Activated naive CD4-positive, alpha-beta T cell treated with anti-CD3 and anti-CD28 coated beads, Interleukin-2, amount 50 U/mL, for 24 hours (primary cell): ENCODE data around the gene ALOX5.
"Not testable (repeated sequence)": the region's sequence is repeated elsewhere in the genome, so short reads cannot be mapped to it uniquely, and the experiment has no call there.

Source experiments
- H3K27ac Mint-ChIP-seq: one replicate; pipeline ENCODE4 v1.8.0; 2021; ENCODE audit warnings: mild to moderate bottlenecking, mixed read lengths
- H3K27me3 Mint-ChIP-seq: one replicate; pipeline ENCODE4 v1.8.0; 2021; ENCODE audit warnings: mixed read lengths
- H3K36me3 Mint-ChIP-seq: one replicate; pipeline ENCODE4 v1.8.0; 2021; ENCODE audit warnings: mixed read lengths
- H3K4me1 Mint-ChIP-seq: one replicate; pipeline ENCODE4 v1.8.0; 2021; ENCODE audit warnings: mixed read lengths
- H3K4me3 Mint-ChIP-seq: one replicate; pipeline ENCODE4 v1.8.0; 2021; ENCODE audit warnings: mild to moderate bottlenecking, mixed read lengths
- H3K9me3 Mint-ChIP-seq: one replicate; pipeline ENCODE4 v1.8.0; 2021; ENCODE audit warnings: mixed read lengths

ALOX5 gene

DNA sequence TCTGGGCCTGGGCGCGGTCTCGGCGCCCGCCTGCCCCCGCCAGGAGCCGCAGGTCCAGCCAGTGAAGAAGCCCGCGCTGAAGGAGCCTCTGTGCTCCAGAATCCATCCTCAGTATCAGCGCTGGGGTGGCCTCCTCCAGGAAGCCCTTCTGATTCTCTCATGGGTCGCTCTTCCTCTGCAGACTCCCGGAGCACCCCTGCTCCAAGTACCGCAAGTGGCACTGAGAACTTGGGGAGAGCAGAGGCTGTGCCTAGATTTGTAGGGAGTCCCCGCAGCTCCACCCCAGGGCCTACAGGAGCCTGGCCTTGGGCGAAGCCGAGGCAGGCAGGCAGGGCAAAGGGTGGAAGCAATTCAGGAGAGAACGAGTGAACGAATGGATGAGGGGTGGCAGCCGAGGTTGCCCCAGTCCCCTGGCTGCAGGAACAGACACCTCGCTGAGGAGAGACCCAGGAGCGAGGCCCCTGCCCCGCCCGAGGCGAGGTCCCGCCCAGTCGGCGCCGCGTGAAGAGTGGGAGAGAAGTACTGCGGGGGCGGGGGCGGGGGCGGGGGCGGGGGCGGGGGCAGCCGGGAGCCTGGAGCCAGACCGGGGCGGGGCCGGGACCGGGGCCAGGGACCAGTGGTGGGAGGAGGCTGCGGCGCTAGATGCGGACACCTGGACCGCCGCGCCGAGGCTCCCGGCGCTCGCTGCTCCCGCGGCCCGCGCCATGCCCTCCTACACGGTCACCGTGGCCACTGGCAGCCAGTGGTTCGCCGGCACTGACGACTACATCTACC is at the start of gene ALOX5:
TSS of gene ALOX5 (plus strand) at position 641 of the 774 bp plus-strand sequence. CDS start at position 705, 64 bp downstream.
- peaks cover 15% of the 10 kb centered on the region for H3K4me1 Mint-ChIP-seq
- H3K9me3 Mint-ChIP-seq = no peaks in the 10 kb centered on the region
- H3K36me3 Mint-ChIP-seq = no peaks in the 10 kb centered on the region
- peak within 1 kb of the TSS; percentile 88 for H3K4me3 Mint-ChIP-seq
- no peak within 1 kb of the TSS for H3K27ac Mint-ChIP-seq
- peaks cover 41% of the 10 kb centered on the region for H3K27me3 Mint-ChIP-seq

DNA sequence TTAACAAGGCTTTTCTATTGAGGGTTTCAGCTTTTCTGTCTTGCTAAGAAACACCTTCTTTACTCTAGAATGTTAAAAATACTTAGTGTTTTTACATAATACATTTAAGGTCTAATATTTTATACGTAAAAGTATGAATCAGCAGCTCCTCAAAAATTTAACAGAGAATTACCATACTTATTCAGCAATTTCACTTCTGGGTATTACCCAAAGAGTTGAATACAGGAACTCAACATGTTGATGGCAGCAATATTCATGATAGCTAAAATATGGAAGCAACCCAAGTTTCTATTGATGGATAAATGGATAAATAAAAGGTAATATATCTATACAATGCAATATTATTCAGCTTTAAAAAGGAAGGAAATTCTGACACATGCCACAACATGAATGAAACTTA is 48.9 kb upstream of the ALOX5 start:
- no peak overlapping the region for H3K27ac Mint-ChIP-seq
- peaks cover 1% of the 10 kb centered on the region for H3K36me3 Mint-ChIP-seq
- H3K4me1 Mint-ChIP-seq = no peaks in the 10 kb centered on the region
- peaks cover 12% of the 10 kb centered on the region for H3K27me3 Mint-ChIP-seq
- peaks cover 23% of the 10 kb centered on the region for H3K9me3 Mint-ChIP-seq
- no peak overlapping the region for H3K4me3 Mint-ChIP-seq

DNA sequence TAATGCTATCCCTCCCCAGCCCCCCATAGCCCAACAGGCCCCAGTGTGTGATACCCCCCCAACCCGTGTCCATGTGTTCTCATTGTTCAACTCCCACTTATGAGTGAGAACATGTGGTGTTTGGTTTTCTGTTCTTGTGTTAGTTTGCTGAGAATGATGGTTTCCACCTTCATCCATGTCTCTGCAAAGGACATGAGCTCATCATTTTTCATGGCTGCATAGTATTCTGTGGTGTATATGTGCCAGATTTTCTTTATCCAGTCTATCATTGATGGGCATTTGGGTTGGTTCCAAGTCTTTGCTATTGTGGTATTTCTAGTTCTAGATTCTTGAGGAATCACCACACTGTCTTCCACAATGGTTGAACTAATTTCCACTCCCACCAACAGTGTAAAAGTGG is 47.2 kb upstream of the ALOX5 start:
- not testable (repeated sequence) for H3K4me3 Mint-ChIP-seq, H3K27ac Mint-ChIP-seq, H3K4me1 Mint-ChIP-seq

DNA sequence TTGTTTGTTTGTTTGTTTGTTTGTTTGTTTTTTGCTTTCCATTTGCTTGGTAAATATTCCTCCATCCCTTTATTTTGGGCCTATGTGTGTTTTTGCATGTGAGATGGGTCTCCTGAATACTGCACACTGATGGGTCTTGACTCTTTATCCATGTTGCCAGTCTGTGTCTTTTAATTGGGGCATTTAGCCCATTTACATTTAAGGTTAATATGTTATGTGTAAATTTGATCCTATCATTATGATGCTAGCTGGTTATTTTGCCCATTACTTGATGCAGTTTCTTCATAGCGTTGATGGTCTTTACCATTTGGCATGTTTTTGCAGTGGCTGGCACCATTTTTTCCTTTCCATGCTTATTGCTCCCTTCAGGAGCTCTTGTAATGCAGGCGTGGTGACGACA is 42.2 kb upstream of the ALOX5 start:
- H3K36me3 Mint-ChIP-seq, H3K4me1 Mint-ChIP-seq, H3K4me3 Mint-ChIP-seq, H3K27ac Mint-ChIP-seq, H3K9me3 Mint-ChIP-seq: not testable (repeated sequence)
- H3K27me3 Mint-ChIP-seq = peaks cover 17% of the 10 kb centered on the region

More for the DNA sequence above, 47.2 kb upstream of the ALOX5 start:
- not testable (repeated sequence) for H3K36me3 Mint-ChIP-seq
- peaks cover 15% of the 10 kb centered on the region for H3K9me3 Mint-ChIP-seq
- H3K27me3 Mint-ChIP-seq = peaks cover 12% of the 10 kb centered on the region

DNA sequence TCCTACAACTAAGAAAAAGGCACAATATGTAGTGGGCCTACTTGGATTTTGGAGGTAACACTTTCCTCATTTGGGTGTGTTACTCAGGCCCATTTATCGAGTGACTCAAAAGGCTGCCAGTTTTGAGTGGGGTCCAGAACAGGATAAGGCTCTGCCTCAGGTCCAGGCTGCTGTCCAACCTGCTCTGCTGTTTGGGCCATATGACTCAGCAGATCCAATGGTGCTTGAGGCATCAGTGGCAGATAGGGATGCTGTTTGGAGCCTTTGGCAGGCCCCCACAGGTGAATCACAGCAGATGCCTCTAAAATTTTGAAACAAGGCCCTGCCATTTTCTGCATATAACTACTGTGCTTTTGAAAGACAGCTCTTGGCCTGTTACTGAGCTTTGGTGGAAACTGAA is 34.1 kb upstream of the ALOX5 start:
- Mint-ChIP-seq H3K9me3 (no peaks in the 10 kb centered on the region), H3K27ac (no peak overlapping the region), H3K36me3 (no peaks in the 10 kb centered on the region), H3K4me1 (no peaks in the 10 kb centered on the region), H3K4me3 (no peak overlapping the region), H3K27me3 (peaks cover 3% of the 10 kb centered on the region)

DNA sequence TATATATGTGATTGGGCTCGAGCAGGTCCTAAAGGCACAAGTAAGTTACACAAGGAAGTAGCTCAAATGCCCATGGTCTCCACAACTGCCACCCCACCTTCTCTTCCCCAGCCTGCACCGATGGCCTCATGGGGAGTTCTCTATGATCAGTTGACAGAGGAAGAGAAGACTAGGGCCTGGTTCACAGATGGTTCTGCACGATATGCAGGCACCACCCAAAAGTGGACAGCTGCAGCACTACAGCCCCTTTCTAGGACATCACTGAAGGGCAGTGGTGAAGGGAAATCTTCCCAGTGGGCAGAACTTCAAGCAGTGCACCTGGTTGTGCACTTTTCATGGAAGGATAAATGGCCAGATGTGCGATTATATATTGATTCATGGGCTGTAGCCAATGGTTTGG is 33.6 kb upstream of the ALOX5 start:
- not testable (repeated sequence) for H3K4me3 Mint-ChIP-seq, H3K4me1 Mint-ChIP-seq, H3K36me3 Mint-ChIP-seq, H3K9me3 Mint-ChIP-seq, H3K27me3 Mint-ChIP-seq, H3K27ac Mint-ChIP-seq

DNA sequence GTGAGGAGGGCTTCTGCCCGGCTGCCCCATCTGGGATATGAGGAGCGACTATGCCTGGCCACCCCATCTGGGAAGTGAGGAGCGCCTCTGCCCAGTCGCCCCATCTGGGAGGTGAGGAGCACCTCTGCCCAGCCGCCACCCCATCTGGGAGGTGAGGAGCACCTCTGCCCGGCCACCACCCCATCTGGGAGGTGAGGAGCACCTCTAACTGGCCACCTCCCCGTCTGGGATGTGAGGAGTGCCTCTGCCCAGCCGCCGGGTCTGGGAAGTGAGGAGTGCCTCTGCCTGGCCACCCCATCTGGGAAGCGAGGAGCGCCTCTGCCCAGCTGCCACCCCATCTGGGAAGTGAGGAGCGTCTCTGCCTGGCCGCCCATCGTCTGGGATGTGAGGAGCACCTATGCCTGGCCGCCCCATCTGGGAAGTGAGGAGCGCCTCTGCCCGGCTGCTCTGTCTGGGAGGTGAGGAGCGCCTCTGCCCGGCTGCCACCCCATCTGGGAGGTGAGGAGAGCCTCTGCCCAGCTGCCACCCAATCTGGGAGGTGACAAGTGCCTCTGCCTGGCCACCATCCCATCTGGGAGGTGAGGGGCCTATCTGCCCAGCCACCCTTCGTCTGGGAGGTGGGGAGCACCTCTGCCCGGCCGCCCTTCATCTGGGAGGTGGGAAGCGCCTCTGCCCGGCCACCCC is 27.2 kb upstream of the ALOX5 start:
- not testable (repeated sequence) for H3K9me3 Mint-ChIP-seq, H3K27ac Mint-ChIP-seq, H3K36me3 Mint-ChIP-seq, H3K27me3 Mint-ChIP-seq, H3K4me1 Mint-ChIP-seq, H3K4me3 Mint-ChIP-seq

DNA sequence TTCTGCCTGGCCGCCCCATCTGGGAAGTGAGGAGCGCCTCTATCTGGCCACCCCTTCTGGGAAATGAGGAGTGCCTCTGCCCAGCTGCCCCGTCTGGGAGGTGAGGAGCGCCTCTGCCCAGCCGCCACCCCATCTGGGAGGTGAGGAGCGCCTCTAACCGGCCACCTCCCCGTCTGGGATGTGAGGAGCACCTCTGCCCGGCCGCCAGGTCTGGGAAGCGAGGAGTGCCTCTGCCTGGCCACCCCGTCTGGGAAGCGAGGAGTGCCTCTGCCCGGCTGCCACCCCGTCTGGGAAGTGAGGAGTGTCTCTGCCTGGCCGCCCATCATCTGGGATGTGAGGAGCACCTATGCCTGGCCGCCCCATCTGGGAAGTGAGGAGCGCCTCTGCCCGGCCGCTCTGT is 26.6 kb upstream of the ALOX5 start:
- not testable (repeated sequence) for H3K9me3 Mint-ChIP-seq, H3K4me3 Mint-ChIP-seq, H3K27me3 Mint-ChIP-seq, H3K36me3 Mint-ChIP-seq, H3K27ac Mint-ChIP-seq, H3K4me1 Mint-ChIP-seq

DNA sequence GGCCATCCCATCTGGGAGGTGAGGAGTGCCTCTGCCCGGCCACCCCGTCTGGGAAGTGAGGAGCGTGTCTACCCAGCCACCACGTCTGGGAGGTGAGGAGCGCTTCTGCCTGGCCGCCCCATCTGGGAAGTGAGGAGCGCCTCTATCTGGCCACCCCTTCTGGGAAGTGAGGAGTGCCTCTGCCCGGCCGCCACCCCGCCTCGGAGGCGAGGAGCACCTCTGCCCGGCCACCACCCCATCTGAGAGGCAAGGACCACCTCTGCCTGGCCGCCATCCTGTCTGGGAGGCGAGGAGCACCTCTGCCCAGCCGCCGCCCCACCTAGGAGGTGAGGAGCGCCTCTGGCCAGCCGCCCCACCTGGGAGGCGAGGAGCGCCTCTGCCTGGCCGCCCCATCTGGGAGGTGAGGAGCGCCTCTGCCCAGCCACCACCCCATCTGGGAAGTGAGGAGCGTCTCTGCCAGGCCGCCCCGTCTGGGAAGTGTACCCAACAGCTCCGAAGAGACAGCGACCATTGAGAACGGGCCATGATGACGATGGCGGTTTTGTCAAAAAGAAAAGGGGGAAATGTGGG is 25.7 kb upstream of the ALOX5 start:
- not testable (repeated sequence) for H3K9me3 Mint-ChIP-seq, H3K27ac Mint-ChIP-seq, H3K27me3 Mint-ChIP-seq, H3K4me3 Mint-ChIP-seq, H3K36me3 Mint-ChIP-seq, H3K4me1 Mint-ChIP-seq

DNA sequence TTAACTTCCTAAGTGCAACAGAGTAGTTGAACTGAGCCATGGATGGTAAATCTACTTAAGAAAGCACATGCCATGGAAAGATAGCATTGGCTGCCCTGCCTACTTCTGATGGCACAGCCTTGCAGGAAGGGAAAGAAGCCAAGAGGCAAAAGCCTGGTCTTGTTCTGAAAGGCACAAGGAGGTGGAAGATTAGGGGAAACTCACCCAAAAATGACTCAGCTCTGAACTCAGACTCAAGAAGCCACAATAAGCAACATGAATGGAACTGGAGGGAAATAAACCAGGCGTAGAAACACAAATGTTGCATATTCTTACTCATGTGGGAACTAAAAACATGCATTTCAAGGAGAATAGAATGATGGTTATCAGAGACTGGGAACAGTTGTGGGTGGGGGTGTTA is 20.8 kb upstream of the ALOX5 start:
- peaks cover 5% of the 10 kb centered on the region for H3K4me1 Mint-ChIP-seq

DNA sequence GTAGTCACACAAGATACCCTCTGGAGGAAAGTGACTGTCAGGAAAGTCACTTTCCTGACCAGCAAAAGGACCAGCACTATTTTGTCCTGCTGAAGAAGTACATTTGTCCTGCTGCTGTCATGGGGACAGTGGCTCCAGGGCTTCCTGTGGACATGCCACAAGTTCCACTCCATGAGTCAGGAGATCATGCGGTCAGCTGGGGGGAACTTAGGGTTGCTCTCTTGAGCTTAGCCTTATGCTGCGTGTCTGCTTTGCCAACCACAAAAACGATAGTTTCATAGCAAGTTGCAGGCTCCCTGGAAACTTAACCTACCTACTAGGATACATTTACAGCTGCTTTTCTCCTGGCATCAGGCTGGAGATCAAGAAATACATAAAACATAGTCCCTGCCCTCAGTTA is 19.8 kb upstream of the ALOX5 start:
- Mint-ChIP-seq H3K36me3 (no peaks in the 10 kb centered on the region), H3K27me3 (peaks cover 1% of the 10 kb centered on the region), H3K4me1 (peaks cover 5% of the 10 kb centered on the region), H3K9me3 (no peaks in the 10 kb centered on the region), H3K4me3 (no peak overlapping the region), H3K27ac (peak overlapping the region; percentile 46)

More for the DNA sequence above, 20.8 kb upstream of the ALOX5 start:
- Mint-ChIP-seq H3K36me3 (no peaks in the 10 kb centered on the region), H3K27ac (no peak overlapping the region), H3K9me3 (no peaks in the 10 kb centered on the region), H3K27me3 (peaks cover 1% of the 10 kb centered on the region), H3K4me3 (no peak overlapping the region)

DNA sequence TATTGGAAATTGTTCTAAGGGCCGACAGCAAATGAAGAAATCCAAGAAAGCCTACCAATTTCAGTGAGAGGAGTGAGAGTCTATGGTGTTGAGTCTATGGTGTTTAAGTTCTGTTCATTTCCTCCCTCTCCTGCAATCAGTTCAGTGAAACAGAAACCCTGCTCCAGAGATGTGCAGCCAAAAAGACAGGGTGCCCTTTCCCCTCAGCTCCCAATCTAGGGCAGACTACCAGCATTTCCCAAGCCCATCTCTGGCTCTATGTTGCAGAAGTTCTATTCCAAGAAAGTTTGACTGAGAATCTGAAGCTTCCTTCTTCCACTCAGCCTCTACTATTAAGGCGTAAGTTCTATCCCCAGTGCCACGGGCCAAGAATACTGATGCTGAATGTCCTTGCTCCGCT is 18.5 kb upstream of the ALOX5 start:
- Mint-ChIP-seq H3K9me3 (no peaks in the 10 kb centered on the region), H3K4me1 (peaks cover 5% of the 10 kb centered on the region), H3K27me3 (peaks cover 1% of the 10 kb centered on the region)

DNA sequence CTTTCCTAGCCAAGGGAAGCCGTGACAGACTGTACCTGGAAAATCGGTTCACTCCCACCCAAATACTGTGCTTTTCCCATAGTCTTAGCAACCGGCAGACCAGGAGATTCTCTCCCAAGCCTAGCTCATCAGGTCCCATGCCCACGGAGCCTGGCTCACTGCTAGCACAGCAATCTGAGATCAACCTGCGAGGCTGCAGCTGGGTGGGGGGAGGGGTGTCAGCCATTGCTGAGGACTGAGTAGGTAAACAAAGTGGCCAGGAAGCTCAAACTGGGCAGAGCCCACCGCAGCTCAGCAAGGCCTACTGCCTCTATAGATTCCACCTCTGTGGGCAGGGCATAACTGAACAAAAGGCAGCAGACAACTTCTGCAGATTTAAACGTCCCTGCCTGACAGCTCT is 15.1 kb upstream of the ALOX5 start:
- H3K9me3 Mint-ChIP-seq = not testable (repeated sequence)

More for the DNA sequence above, 18.5 kb upstream of the ALOX5 start:
- Mint-ChIP-seq H3K27ac (no peak overlapping the region), H3K36me3 (no peaks in the 10 kb centered on the region), H3K4me3 (no peak overlapping the region)

DNA sequence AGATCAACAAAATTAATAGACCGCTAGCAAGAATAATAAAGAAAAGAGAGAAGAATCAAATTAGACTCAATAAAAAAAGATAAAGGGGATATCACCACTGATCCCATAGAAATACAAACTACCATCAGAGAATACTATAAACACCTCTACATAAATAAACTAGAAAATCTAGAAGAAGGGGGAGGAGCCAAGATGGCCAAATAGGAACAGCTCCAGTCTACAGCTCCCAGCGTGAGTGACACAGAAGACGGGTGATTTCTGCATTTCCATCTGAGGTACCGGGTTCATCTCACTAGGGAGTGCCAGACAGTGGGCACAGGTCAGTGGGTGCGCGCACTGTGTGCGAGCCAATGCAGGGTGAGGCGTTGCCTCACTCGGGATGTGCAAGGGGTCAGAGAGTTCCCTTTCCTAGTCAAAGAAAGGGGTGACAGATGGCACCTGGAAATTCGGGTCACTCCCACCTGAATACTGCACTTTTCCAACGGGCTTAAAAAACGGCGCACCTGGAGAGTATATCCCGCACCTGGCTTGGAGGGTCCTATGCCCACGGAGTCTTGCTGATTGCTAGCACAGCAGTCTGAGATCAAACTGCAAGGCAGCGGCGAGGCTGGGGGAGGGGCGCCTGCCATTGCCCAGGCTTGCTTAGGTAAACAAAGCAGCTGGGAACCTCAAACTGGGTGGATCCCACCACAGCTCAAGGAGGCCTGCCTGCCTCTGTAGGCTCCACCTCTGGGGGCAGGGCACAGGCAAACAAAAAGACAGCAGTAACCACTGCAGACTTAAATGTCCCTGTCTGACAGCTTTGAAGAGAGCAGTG is 11.8 kb upstream of the ALOX5 start:
- not testable (repeated sequence) for H3K27ac Mint-ChIP-seq, H3K4me1 Mint-ChIP-seq, H3K4me3 Mint-ChIP-seq, H3K36me3 Mint-ChIP-seq, H3K9me3 Mint-ChIP-seq
- peaks cover 17% of the 10 kb centered on the region for H3K27me3 Mint-ChIP-seq

More for the DNA sequence above, 15.1 kb upstream of the ALOX5 start:
- H3K36me3 Mint-ChIP-seq, H3K27ac Mint-ChIP-seq, H3K4me1 Mint-ChIP-seq, H3K4me3 Mint-ChIP-seq, H3K27me3 Mint-ChIP-seq: not testable (repeated sequence)

DNA sequence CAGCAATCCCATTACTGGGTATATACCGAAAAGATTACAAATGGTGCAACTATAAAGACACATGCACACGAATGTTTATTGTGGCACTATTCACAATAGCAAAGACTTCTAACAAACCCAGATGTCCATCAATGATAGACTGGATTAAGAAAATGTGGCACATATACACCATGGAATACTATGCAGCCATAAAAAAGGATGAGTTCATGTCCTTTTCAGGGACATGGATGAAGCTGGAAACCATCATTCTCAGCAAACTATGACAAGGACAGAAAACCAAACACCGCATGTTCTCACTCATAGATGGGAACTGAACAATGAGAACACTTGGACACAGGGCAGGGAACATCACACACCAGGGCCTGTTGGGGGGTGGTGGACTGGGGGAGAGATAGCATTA is 6.4 kb upstream of the ALOX5 start:
- H3K4me3 Mint-ChIP-seq, H3K36me3 Mint-ChIP-seq, H3K4me1 Mint-ChIP-seq, H3K27ac Mint-ChIP-seq, H3K9me3 Mint-ChIP-seq: not testable (repeated sequence)
- peaks cover 36% of the 10 kb centered on the region for H3K27me3 Mint-ChIP-seq

DNA sequence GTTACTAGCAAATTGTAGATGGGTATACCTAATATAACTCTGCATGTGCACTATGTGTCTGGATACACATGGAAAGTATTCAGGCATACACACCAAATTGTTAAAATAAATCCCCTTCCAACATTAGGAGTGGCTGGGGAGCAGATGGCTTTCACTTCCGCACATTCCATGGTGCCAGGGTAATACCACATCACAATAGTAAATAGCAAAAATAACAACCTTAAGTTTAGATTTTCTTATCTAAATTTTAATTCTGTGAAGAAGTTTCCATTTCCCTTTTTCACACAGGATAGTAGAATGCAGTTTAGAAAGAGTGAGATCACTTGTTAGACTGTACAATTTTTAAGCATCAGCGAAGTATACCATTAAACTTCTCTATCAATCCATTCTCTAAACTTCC is 5.8 kb upstream of the ALOX5 start:
- H3K36me3 Mint-ChIP-seq = no peaks in the 10 kb centered on the region
- peaks cover 7% of the 10 kb centered on the region for H3K4me1 Mint-ChIP-seq
- H3K27ac Mint-ChIP-seq = no peak overlapping the region
- no peak overlapping the region for H3K4me3 Mint-ChIP-seq
- H3K9me3 Mint-ChIP-seq = no peaks in the 10 kb centered on the region
- peaks cover 40% of the 10 kb centered on the region for H3K27me3 Mint-ChIP-seq
